Spleen (tissue), 11 donors: ENCODE data around the gene SPO11. TPM values are rescaled to one million over a fixed set of nuclear protein-coding genes. Genes with fewer than 3 reads are reported as not detected.

Experiments
- DNase-seq: peaks from one replicate; pipeline ENCODE4 v3.0.0-alpha.2; 2020
- H3K27ac ChIP-seq, 8 donors: fragments of 200-600 bp; sonication (generic) in 7 of 8; 1 replicate in 4 of 8; 2 replicates in 4 of 8; pipeline versions ENCODE4 v1.5.0 to v1.8.0; 2016 to 2021; ENCODE audit warnings: inconsistent platforms in 4 of 8, mild to moderate bottlenecking in 4 of 8, moderate library complexity in 1 of 8
- H3K27me3 ChIP-seq, 7 donors: fragments of 200-600 bp; sonication (generic) in 6 of 7; replicated peaks in 1 of 7; 1 replicate in 4 of 7; 2 replicates in 3 of 7; pipeline versions ENCODE4 v1.5.0 to v1.8.0; 2016 to 2021; ENCODE audit warnings: inconsistent platforms in 3 of 7, mild to moderate bottlenecking in 1 of 7
- H3K36me3 ChIP-seq, 6 donors: fragments of 200-600 bp; sonication (generic) in 5 of 6; 1 replicate in 4 of 6; 2 replicates in 2 of 6; pipeline versions ENCODE4 v1.5.0 to v1.8.0; 2016 to 2021; ENCODE audit warnings: inconsistent platforms in 2 of 6
- H3K4me1 ChIP-seq, 6 donors: fragments of 200-600 bp; sonication (generic) in 5 of 6; 1 replicate in 3 of 6; 2 replicates in 3 of 6; pipeline versions ENCODE4 v1.5.0 to v1.8.0; 2016 to 2021; ENCODE audit warnings: inconsistent platforms in 3 of 6
- H3K4me3 ChIP-seq, 8 donors: fragments of 200-600 bp; sonication (generic) in 7 of 8; 1 replicate in 4 of 8; 2 replicates in 4 of 8; pipeline versions ENCODE4 v1.5.0 to v1.8.0; 2016 to 2021; ENCODE audit warnings: inconsistent platforms in 4 of 8, mild to moderate bottlenecking in 4 of 8, moderate library complexity in 2 of 8
- H3K9me3 ChIP-seq, 8 donors: fragments of 200-600 bp; sonication (generic) in 7 of 8; 1 replicate in 4 of 8; 2 replicates in 4 of 8; pipeline versions ENCODE4 v1.5.0 to v1.8.0; 2016 to 2021; ENCODE audit warnings: inconsistent platforms in 4 of 8
- CTCF ChIP-seq, 11 experiments: fragments of 200-600 bp in 7 of 11; fragments of 450-650 bp in 4 of 11; sonication (generic) in 4 of 11; IDR thresholded peaks in 8 of 11; conservative IDR thresholded peaks in 3 of 11; 1 replicate in 7 of 11; 2 replicates in 4 of 11; pipeline versions ENCODE4 v1.4.0 to v1.8.0; 2016 to 2021; ENCODE audit warnings: antibody characterized with exemption in 11 of 11, inconsistent platforms in 4 of 11, mild to moderate bottlenecking in 1 of 11
- POLR2A ChIP-seq, 3 donors: fragments of 450-650 bp; IDR thresholded peaks; one replicate each; pipeline ENCODE4 v1.5.1; 2017; ENCODE audit warnings: antibody characterized with exemption in 3 of 3, mild to moderate bottlenecking in 1 of 3
- POLR2AphosphoS5 ChIP-seq, 3 donors: sonication (generic); formaldehyde crosslinking; IDR thresholded peaks; one replicate each; pipeline ENCODE4 v1.5.1; 2017; ENCODE audit warnings: antibody characterized with exemption in 3 of 3
- WGBS, 5 donors: extraction: QIAGEN DNeasy Blood & Tissue Kit in 3 of 5; methylation state at CpG; one replicate each; pipeline versions ENCODE4 v1.1.5 to v1.1.7; 2013 to 2018; 5-methylcytosine and 5-hydroxymethylcytosine counted together
- intact Hi-C: fragments of 100-400 bp; cut with DNase I; formaldehyde crosslinking; loops from one replicate; pipeline ENCODE4 v1.15.0; 2023; ENCODE audit warnings: low total_unique reads
- polyA plus RNA-seq, 3 donors: library from polyadenylated mRNA; stranded (reverse); fragments of 200-250 nt; gene quantifications; one replicate each; pipeline ENCODE4 v1.2.1, GENCODE V29; 2013
- total RNA-seq, 7 donors: library from RNA; depleted of rRNA in 3 of 7; stranded (reverse); fragments of >200 nt in 3 of 7; fragmentation: NEBNext Ultra II Directional in 4 of 7; extraction: Animal tissue kit (Norgen Biotek cat#: 25700) in 4 of 7; gene quantifications; one replicate each; pipeline versions ENCODE4 v1.1.0 to v1.2.1, GENCODE V29; 2016 to 2021
- donor health status: healthy with polysubstance abuse.
- donor health status: DM: no; HTN: no; CAD: no; lungs with moderate emphysema.
- donor health status: DM: no; HTN: no; CAD: no.
- donor health status: Bipolar disorder and iron deficiency.
- donor health status: healthy.
- donor health status: DM: no; HTN: no; CAD: no.
- donor health status: DM: yes; HTN: yes; CAD: no.

Gene SPO11
- total and polyA plus RNA-seq, 10 donors, result not detected

- peaks cover 18 to 82% (median 56%) of the 10 kb centered on the region in 6 donors for H3K4me1 ChIP-seq
- no peak overlapping the region for H3K27ac ChIP-seq
- WGBS, 5 donors, result 97 to 100% (median 98%) methylated on average over 4 of the region's 4 CpGs
- peak; percentile 71 for DNase-seq
- H3K36me3 ChIP-seq, result peaks cover 0 to 27% (median 0%) of the 10 kb centered on the region in 6 donors
- intact Hi-C loops, result loop anchor here (5.0 kb wide), 1 partner anchor 231 kb away; no protein-coding TSS in a partner anchor
- TF ChIP-seq POLR2A (IDR thresholded peaks at IDR 0.05) (no peak), POLR2AphosphoS5 (IDR thresholded peaks at IDR 0.05) (no peak)
- H3K4me3 ChIP-seq, result no peak overlapping the region
- no peaks in the 10 kb centered on the region for H3K9me3 ChIP-seq
- H3K27me3 ChIP-seq, result no peaks in the 10 kb centered on the region
These were observed 57.2 kb downstream of the SPO11 start for GRCh38 chr20:57386762-57387161.

- peak; percentile 76 for DNase-seq
- intact Hi-C loops, result loop anchor here (5.0 kb wide), 1 partner anchor 230 kb away; no protein-coding TSS in a partner anchor
- no peak for TF ChIP-seq CTCF (IDR thresholded peaks at IDR 0.05 in 8 of 11, conservative IDR thresholded peaks at IDR 0.05 in 3 of 11)
- no peak for TF ChIP-seq POLR2AphosphoS5 (IDR thresholded peaks at IDR 0.05)
- no peak for TF ChIP-seq POLR2A (IDR thresholded peaks at IDR 0.05)
- H3K27me3 ChIP-seq, result no peaks in the 10 kb centered on the region
- no peaks in the 10 kb centered on the region for H3K9me3 ChIP-seq
- H3K4me3 ChIP-seq, result no peak overlapping the region
- 89 to 97% (median 93%) methylated on average over 7 to 8 of the region's 8 CpGs for WGBS, 5 donors
- peaks cover 15 to 81% (median 51%) of the 10 kb centered on the region in 6 donors for H3K4me1 ChIP-seq
- H3K36me3 ChIP-seq, result peaks cover 0 to 27% (median 0%) of the 10 kb centered on the region in 6 donors
- no peak overlapping the region for H3K27ac ChIP-seq
These were observed 57.9 kb downstream of the SPO11 start for GRCh38 chr20:57387463-57387862.

- intact Hi-C loops, result loop anchor here (5.0 kb wide), 1 partner anchor 229 kb away; no protein-coding TSS in a partner anchor
- TF ChIP-seq CTCF (IDR thresholded peaks at IDR 0.05 in 8 of 11, conservative IDR thresholded peaks at IDR 0.05 in 3 of 11) (no peak), POLR2AphosphoS5 (IDR thresholded peaks at IDR 0.05) (no peak), POLR2A (IDR thresholded peaks at IDR 0.05) (no peak)
- Histone ChIP-seq H3K4me1 (peaks cover 15 to 81% (median 53%) of the 10 kb centered on the region in 6 donors), H3K36me3 (peaks cover 0 to 28% (median 0%) of the 10 kb centered on the region in 6 donors), H3K4me3 (no peak overlapping the region), H3K9me3 (no peaks in the 10 kb centered on the region), H3K27ac (no peak overlapping the region), H3K27me3 (no peaks in the 10 kb centered on the region)
- WGBS, 5 donors, result 83 to 94% (median 90%) methylated on average over 7 of the region's 7 CpGs
- DNase-seq, result peak; percentile 69
These were observed 58.4 kb downstream of the SPO11 start for GRCh38 chr20:57387945-57388371.

GRCh38 chr20:57388953-57389694 is 59.5 kb downstream of the SPO11 start:
- DNase-seq, result peak; percentile 95
- no peaks in the 10 kb centered on the region for H3K9me3 ChIP-seq
- TF ChIP-seq POLR2AphosphoS5 (IDR thresholded peaks at IDR 0.05) (peak; percentile 42 to 64 (median 62)), POLR2A (IDR thresholded peaks at IDR 0.05) (no peak), CTCF (IDR thresholded peaks at IDR 0.05 in 8 of 11, conservative IDR thresholded peaks at IDR 0.05 in 3 of 11) (peak; percentile 3 to 71 (median 54))
- intact Hi-C loops, result loop anchor here (5.0 kb wide), 1 partner anchor 228 kb away; no protein-coding TSS in a partner anchor
- H3K4me3 ChIP-seq, result peak overlapping the region; percentile 6 to 94 (median 39)
- peaks cover 0 to 29% (median 9%) of the 10 kb centered on the region in 6 donors for H3K36me3 ChIP-seq
- peaks cover 27 to 81% (median 57%) of the 10 kb centered on the region in 6 donors for H3K4me1 ChIP-seq
- WGBS, 5 donors, result 4 to 11% (median 4%) methylated on average over 14 to 57 of the region's 57 CpGs
- no peaks in the 10 kb centered on the region for H3K27me3 ChIP-seq
- peak overlapping the region; percentile 67 to 98 (median 84) for H3K27ac ChIP-seq
